Left hindlimb (tissue), 1 donor: ENCODE results near the gene IFI16.
"Not testable (repeated sequence)": the region's sequence is repeated elsewhere in the genome, so short reads cannot be mapped to it uniquely, and the experiment has no call there.

Experiments used
- DNase-seq: peaks from one replicate; pipeline ENCODE4 v3.0.0-alpha.2; 2018

IFI16 gene

DNA sequence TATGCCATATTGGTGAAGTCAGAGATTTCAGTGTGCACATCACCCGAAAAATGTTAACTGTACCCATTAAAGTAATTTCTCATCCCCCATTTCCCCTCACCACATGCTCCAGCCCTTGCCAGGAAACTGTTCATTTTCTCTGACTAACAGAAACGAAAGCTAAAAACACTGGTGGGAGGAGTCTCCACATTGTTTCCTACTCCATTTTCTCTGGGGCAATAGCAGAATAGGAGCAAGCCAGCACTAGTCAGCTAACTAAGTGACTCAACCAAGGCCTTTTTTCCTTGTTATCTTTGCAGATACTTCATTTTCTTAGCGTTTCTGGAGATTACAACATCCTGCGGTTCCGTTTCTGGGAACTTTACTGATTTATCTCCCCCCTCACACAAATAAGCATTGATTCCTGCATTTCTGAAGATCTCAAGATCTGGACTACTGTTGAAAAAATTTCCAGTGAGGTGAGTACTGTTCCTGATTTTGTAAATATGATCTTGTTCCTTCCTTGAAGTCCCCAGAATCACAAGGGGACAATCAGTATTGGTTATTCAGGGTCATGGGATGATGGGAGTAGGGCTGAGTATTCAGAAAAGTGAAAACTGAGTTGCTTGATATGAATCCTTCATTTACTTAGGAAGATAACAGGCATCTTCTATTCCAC lies at the start of gene IFI16:
IFI16 (plus strand) TSS at position 204 of the 658 bp plus-strand sequence. CDS start 4,774 bp downstream, outside the sequence.
- peak; percentile 37 for DNase-seq

DNA sequence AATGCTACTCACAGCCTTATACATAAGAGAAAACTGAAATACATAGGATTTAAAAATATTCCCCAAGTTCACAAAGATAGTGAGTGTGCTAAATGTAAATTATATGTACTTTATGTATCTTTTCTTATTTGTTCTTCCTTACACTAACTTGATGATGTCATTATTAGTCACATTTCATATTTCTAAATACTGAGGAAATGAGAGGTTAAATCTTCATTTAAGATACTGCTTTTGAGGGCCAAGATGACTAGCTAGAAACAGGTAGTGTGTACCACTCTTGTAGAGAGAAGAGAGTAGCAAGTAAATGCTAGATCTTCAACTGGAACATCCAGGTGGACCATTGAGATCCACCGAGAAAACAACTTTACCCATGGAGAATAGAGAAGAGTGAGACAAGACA lies 48.5 kb upstream of the IFI16 start:
- DNase-seq = no peak

DNA sequence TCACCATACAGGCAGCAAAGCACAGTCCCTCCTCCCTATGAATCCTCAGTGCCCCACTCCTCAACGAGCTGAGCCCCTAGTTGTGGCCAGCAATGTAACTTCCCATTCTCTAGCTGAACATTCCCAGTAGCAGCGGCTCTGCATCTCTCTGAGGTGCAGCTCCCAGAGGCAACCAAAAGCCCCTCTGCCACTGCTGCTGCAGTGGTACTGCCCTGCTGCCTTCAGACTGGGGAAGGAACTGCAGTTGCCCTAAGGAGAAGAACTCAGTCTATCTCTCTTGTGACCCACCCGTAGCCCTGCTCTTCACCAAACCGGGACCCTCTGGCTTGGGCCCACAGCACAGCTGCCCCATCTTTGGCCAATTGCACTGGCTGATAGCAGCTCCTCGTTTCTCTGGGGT lies 46.7 kb upstream of the IFI16 start:
- DNase-seq = no peak

DNA sequence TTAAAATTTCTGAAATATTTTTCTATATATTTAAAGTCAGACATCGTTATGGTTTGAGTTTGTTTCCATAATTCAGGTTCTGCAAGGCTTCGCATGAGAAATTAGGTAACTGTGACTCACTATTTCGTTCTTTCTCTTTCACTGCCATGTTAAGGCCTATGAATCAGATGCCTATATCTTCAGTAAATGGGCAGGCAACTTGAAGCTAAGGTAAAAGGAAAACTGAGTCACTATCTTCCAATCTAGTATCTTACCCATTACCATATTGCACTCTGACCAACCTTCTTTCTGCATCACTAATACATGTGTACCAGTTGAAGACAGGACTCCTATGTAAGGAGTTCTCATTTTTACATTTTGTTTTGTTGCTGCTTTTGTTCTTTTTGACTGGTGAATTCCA lies 40.5 kb upstream of the IFI16 start:
- no peak for DNase-seq

DNA sequence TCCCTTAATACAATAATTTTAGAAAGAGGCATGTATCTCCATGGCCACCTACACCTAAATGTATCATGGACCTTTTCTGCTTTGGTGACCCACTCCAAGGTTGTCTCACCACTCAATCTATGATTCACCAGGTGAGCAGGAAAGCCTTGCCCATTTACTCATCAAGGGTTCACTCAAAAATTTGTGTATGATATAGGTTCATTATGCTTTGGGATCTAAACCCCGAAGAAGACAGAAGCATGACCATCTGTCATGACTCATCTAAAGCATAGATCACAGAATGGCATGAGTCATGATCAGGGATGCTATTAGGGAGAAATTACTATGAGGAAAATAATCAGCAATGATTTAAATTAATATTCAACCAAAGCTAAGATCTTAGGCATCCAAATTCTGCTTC lies 39.9 kb upstream of the IFI16 start:
- no peak for DNase-seq

DNA sequence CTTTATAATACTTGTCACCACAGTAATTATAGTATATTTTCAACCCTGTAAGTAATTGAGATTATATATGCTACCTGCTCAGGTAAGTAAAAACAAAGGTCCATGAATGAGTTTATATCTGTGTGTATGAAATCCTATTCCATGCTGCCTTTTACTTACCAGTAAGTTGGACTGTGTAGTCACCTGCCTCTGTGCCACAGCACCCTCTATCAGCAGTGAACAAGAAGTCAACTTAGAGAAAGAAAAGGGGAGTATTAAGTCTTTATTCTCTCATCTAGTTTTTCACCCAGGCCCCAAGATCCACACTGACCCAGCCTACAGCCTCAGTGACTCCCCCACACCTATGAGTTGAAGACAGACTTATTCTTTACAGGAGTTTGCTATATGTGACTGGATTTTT lies 36.9 kb upstream of the IFI16 start:
- no peak for DNase-seq

DNA sequence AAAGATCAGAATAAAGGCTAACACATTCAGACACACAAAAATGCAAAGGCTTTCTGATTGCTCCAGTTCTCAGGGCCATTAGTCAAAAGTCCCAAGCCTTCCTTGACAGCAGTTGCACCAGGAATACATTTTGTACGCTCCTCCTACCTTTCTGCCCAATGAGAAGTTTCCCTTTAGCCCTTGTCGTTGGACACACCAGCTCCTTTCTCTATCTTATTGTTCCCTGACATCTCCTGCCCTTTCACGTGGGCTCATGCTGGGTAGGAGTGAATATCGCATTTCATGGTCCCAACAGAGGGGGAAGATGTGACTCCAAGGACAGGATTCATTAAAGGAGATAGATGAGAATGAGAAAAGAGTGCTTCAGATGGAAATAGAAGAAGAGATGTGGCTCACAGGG lies 33.5 kb upstream of the IFI16 start:
- DNase-seq = no peak

DNA sequence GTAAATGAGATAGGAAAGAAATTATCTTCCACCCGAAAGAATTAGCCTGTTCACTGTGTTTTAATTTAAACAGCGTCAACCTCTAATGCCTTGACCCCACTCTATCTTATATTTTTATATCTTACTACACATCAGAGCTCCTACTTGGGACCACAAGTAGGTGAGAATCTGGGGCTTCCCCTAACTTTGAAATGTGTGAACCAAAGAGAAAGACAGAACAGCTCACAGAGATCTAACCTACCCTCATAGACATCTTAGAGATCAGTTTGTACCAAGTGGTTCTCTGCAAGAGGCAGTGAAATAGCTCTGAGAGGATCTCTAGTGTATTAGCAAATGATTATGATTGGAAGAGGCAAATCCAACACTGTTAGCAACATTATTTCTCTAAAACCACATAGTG lies 31.0 kb upstream of the IFI16 start:
- no peak for DNase-seq

DNA sequence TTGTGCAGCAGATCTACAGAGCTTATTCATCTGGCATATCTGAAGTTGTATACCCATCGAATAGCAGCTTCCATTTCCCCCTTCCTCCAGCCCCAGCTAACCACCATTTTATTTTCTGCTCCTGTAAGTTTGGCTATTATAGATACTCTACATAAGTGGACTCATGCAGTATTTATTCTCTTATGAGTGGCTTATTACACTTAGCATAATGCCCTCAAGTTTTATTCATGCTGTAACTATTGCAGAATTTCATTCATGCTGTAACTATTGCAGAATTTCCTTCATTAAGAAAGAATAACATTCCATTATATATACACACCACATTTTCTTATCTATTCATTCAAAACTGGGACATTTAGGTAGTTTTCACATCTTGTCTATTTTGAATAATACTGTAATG lies 30.5 kb upstream of the IFI16 start:
- no peak for DNase-seq

DNA sequence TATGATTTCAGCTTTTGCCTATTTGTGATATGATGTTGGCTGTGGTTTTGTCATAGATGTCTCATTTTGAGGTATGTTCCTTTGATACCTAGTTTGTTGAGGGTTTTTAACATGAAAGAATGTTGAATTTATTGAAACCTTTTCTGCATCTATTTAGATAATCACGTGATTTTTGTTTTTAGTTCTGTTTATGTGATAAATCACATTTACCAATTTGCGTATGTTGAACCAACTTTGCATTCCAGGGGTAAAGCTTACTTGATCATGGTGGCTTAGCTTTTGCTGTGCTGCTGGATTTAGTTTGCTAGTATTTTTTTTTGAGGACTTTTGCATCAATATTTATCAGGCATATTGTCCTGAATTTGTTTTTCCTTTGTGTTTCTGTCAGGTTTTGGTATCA lies 26.5 kb upstream of the IFI16 start:
- DNase-seq = no peak

DNA sequence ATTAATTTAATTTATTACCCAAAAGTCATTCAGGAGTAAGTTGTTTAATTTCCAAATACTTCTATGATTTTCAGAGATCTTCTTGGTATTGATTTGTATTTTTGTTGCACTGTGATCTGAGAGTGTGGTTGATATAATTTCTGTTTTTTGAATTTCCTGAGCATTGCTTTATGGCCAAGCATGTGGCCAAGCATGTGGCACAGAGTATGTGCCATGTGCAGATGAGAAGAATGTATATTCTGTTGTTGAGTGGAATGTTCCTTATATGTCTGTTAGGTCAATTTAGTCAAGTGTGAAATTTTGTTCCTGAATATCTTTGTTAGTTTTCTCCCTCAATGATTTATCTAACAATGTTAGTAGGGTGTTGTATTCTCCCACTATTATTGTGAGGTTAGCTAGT lies 25.3 kb upstream of the IFI16 start:
- no peak for DNase-seq

DNA sequence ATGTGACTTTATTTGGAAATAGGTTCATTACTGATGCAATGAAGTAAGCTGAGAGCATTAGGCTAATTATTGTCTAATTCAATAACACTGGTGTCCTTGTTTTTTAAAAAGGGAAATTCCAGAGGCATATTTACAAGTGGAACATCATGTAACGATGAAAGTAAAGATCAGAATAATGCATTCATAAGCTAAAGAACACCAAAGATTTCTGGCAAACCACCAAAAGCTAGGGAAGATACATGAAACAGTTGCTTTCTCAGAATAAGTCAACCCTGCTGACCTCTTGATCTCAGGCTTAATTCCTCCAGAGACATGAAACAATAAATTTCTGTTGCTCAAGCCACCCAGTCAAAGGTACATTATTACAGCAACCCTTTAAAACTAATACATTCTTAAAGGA lies 20.3 kb upstream of the IFI16 start:
- no peak for DNase-seq

DNA sequence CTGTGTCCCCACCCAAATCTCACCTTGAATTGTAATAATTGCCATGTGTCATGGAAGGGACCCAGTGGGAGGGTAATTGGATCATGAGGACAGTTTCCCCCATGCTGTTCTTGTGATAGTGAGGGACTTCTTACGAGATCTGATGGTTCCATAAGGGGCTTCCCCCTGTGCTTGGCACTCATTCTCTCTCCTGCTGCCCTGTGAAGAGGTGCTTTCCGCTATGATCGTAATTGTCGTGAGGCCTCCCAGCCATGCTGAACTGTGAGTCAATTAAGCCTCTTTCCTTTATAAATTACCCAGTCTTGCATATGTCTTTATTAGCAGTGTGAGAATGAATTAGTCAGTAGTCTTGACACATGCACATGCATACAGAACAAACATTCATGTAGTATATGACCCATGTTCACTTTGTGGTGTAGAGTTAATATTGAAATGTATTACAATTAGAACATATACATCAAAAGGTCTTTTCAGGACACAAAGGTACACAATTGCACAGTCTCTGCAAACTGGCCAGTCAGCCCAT lies 16.9 kb upstream of the IFI16 start:
- DNase-seq = no peak

DNA sequence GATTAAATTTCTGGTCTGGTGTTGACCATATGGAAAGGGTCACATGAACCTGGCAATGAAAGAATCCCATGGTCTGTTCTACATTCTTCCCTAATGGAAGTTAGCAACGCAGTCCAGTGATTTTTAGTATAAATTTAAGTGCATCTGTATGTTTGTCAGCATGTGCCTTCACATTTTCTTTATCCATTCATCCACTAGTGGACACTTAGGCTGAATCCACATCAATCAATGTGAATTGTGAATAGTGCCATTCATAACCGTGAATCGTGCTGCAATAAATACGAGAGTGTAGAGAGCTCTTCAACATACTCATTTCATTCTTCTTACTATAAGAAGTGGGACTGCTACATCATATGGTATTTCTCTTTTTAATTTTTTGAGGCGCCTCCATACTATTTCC lies 12.7 kb upstream of the IFI16 start:
- no peak for DNase-seq

DNA sequence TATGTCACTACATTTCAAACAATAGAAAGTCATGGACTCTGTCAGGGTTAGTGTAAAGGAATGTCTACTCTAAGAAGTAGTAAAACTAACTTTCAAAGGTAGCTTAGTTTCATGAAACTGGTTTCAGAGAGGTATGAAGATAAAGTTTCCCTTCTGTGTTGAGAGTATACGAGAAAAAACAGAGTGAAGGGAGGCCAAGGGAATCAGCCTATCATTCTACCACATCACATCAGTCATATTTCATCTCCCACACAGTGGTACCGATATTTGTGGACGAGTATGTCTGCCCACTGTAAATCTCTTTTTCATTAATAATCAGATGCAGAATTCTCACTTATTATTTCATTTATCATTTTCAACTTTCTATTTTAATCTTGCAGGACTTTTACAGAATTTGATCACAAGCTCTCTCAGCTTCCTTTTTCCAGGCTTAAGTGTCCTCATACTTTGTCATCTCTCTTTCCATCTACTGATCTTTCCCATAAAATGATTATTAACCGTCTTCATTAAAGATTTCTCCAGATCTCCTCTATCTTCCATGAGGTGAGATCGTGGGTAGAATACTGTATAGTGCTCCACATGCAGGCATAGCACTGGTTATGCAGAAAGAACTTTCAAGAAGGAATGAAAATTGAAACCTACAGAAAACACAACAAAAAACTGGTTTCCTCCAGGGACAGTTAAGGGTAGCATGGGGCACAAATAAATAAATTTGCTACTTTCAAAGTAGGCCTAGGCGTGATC lies 11.5 kb upstream of the IFI16 start:
- no peak for DNase-seq

DNA sequence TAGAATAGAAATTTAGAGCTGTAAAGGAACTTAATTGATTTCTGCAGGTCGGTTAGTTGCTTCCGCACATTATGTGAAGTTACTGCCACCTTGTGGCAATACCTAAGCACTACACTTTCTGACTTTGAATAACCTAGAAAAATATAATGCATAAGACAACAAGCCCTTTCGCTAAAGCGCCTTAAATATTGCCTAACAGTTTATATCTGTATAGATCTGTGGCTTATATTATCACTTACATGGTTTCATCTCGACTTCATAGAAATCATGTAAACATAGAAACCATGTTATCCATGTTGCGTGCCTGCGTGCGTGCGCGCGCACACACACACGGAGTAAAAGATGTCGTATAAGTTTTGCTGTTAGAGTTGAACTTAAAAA lies 10.9 kb upstream of the IFI16 start:
- no peak for DNase-seq

DNA sequence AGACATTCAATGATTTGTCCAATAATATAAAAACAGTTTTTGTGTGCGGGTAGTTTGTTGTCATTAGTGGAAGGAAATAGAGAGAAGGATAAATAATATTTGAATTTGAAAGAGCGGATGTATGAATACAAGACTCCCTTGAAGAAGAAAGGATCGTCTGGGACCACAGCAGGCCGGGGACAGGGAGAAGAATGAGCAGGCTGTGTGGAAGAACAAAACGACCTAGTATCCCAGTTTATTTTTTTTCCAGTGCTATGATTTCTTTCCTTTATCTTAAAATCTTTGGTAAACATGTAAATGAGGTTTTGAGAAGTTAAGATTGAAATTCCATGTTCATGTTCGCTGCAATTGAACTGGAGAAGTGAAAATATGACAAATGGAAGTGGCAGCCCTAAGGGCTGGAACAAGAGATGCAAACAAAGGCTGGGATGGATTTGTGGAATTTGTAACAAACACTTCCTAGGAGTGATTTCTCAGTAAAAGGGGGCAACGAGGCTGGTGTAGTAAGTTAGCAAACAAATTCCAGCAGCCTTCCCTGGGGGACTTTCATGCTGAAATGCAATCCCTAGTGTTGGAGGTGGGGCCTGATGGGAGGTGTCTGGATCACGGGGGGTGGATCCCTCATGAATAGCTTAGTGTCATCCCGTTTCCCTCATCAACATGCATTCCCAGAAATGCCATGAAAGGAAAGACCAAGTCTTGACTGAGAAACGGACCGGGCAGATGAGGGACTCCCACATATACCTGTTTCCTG lies 10.2 kb upstream of the IFI16 start:
- DNase-seq = peak; percentile 85

DNA sequence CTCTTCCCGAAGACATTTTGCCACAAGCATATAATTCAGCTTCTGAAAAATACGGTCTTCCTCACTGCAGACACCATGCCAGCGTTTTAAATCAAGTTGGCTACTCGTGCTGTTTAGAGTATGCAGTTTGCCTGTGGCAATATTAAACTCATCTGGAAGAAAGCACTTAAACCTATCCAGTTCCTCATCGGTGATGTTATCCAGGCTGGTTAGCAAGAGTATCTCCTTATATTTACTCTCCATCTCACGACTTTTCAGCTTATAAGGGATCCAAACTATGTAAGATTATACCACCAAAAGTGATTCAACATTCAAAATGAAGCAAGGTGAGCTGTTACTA lies 9.7 kb upstream of the IFI16 start:
- DNase-seq = no peak

DNA sequence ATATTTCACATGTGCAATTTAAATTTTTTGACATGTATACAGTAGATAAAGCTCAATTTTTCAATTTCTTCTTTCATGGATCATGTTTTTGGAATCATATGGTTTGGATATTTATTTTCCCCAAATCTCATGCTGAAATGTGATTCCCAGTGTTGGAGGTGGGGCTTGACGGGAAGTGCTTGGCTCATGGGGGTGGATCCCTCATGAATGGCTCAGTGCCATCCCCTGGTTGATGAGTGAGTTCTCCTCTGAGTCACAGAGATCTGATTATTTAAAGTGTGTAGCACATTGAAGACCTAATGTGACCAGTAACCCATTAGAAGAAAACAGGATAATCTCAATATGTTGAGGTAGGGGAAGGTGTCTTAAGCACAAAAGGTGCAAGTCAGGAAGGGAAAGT lies 9.1 kb upstream of the IFI16 start:
- peak; percentile 80 for DNase-seq

DNA sequence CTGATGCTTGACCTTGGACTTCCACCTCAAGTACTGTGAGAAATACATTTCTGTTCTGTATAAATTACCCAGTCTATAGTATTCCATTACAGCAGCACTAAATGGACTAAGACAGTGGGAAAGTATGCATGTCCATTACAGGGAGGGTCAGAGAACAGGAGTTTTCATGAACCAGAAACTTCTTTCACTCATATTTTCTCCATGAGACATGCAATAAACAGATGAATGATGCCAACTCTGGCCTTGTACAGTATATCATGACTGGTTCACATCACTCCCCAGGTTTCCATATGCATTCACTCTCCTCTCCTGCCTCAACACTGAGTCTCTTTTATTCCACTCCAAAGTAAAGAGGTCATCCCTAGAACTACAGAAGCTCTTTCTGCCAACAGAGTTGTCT lies 4.5 kb upstream of the IFI16 start:
- no peak for DNase-seq

DNA sequence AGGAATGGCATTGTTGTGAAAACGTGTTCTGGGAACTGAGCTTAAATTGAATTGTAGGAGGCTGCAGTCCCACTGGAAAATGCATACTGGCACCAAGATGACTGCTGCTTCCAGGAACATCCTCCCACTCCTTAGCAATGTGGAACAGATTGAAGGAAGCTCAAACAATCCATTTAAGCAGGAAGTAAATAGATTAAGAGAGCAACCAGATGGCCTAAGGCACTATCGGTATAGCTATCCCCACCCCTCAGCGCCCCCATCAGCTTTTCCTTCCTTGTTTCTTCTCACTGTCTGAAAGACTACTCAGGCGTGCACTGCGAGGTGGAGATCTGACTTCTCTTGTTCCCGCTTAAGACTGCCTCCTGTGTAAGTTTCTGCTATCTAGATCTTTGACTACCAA lies 4.0 kb upstream of the IFI16 start:
- peak; percentile 53 for DNase-seq

DNA sequence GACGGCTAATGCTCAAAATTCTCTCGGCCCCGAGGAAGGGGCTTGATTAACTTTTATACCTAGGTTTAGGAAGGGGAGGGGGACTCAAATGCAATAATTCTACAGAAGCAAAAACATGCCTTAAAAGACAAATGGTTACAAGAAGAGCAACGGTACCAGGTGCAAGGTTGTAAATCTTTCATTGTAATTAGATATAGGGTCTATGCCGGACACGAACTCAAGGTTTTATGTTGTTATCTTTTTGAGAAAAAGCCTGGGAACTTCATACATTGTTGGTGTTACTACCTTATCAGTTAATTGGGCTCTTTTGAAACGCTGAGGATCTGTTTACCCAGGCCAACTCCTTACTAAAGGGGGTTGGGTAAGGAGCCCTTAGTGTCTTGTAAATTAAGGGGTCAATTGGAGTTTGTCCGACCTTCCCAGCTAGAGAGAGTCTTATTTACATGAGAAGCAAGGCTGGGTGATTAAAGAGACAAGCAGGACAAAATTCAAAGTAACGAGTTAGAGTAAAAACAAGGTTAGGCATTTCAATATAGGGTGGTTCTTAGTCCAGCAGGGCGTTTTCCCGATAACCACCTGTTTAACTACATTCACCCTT lies 3.4 kb upstream of the IFI16 start:
- DNase-seq = not testable (repeated sequence)

DNA sequence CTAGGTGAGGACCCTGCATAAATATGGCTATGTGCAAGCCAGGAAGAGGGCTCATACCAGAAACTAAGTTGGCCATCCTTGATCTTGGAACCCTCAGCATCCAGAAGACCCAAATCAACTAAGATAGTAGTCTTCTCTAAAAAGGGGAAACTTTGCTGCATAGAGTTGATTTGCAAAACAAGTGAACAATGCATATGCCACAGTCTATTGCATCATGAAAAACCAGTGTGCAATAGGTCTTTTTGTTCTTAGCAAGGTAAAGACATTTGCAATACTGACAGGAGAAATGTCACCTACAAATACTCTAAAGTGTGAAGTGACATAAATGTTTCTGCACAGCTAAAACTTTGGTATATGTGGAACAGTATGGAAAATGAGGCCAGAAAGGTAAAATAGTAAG lies 2.0 kb upstream of the IFI16 start:
- no peak for DNase-seq

DNA sequence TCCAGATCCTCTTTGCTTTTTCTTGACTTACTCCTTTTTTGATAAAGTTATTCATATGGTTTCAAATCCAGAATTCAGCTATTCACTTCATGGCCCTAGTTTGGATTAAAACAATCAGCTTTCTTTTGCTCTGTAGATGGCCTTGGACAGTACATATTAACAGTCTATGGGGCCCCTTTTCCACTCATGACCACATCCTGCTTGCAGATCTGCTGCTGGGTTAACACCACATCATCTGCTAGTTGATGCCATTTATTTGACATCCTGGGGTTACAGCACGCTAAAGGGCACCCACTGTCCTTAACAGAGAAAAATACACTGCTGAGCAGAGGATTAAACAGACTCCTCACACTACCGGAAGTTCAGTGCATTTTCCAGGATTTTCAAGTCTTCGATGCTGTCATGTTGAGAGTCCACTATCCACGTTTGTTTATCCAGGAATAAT lies 941 bp upstream of the IFI16 start:
- no peak for DNase-seq
